Measurements from ENCODE around the gene PXT1. TPM values are rescaled to one million over a fixed set of nuclear protein-coding genes. Genes with fewer than 3 reads are reported as not detected.

Gene PXT1
- total and polyA plus RNA-seq, 9 of the 15 experiments (the other 6 are each of a cell fraction or from before 2014, with no cell fraction given), result 0.09 to 0.11 (median 0.10) TPM; not detected in 5

- TF ChIP-seq ZNF707 (CRISPR knock-in tag; conservative IDR thresholded peaks at IDR 0.05) (no peak), ZNF184 (CRISPR knock-in tag; IDR thresholded peaks at IDR 0.05) (no peak), KAT8 (IDR thresholded peaks at IDR 0.05; ENCODE audit: low read depth) (no peak), MAFG (tag; conservative IDR thresholded peaks at IDR 0.05) (0 out of 2 replicates have a peak, but pooled peaks have one; percentile 4), GABPB2 (CRISPR knock-in tag; conservative IDR thresholded peaks at IDR 0.05) (no peak), CBFA2T2 (conservative IDR thresholded peaks at IDR 0.05) (peak; percentile 90), ZBTB34 (CRISPR knock-in tag; IDR thresholded peaks at IDR 0.05) (no peak), PHTF2 (CRISPR knock-in tag; IDR thresholded peaks at IDR 0.05) (no peak), MYC (IDR thresholded peaks at IDR 0.05; ENCODE audit: low read depth, low read length) (peak; percentile 76), MYC (CRISPR knock-in tag; IDR thresholded peaks at IDR 0.05; ENCODE audit: borderline replicate concordance, low read depth) (peak; percentile 92; the same call in 1 of the 2 replicates), MTA3 (IDR thresholded peaks at IDR 0.05; ENCODE audit: borderline replicate concordance) (peak; percentile 87; the same call in 1 of the 2 replicates), BCL6 (CRISPR knock-in tag; IDR thresholded peaks at IDR 0.05) (no peak), ATF7 (IDR thresholded peaks at IDR 0.05) (peak; percentile 88), ILK (tag; IDR thresholded peaks at IDR 0.05; ENCODE audit: borderline replicate concordance, low read depth) (no peak), PRMT5 (CRISPR knock-in tag; IDR thresholded peaks at IDR 0.05) (no peak), CBFA2T3 (IDR thresholded peaks at IDR 0.05) (0 out of 2 replicates have a peak, but pooled peaks have one; percentile 19), ZNF354B (CRISPR knock-in tag; IDR thresholded peaks at IDR 0.05) (no peak), ZNF316 (IDR thresholded peaks at IDR 0.05) (no peak), ZBTB33 (CRISPR knock-in tag; IDR thresholded peaks at IDR 0.05) (peak; percentile 46; the same call in 1 of the 2 replicates), ZNF444 (CRISPR knock-in tag; IDR thresholded peaks at IDR 0.05) (no peak), ZFP1 (CRISPR knock-in tag; IDR thresholded peaks at IDR 0.05) (0 out of 2 replicates have a peak, but pooled peaks have one; percentile 39), ZNF212 (CRISPR knock-in tag; IDR thresholded peaks at IDR 0.05) (no peak), ZNF398 (CRISPR knock-in tag; IDR thresholded peaks at IDR 0.05) (no peak)
Measured at GRCh38 chr6:36423101-36423824, 19.4 kb downstream of the PXT1 start (continued).
